ENCODE data around the gene EMC8.
A peak's percentile ranks its signal among the peaks of the same experiment; 100 is the strongest.
"Not testable (repeated sequence)": the region's sequence is repeated elsewhere in the genome, so short reads cannot be mapped to it uniquely, and the experiment has no call there.

EMC8 gene

GRCh38 chr16:85812031-85812807 is 12.9 kb upstream of the EMC8 start:
- DNase-seq = no peak

GRCh38 chr16:85810742-85811115 is 11.4 kb upstream of the EMC8 start:
- no peak for DNase-seq

GRCh38 chr16:85810097-85810741 is 10.9 kb upstream of the EMC8 start:
- DNase-seq = no peak

GRCh38 chr16:85809645-85810044 is 10.3 kb upstream of the EMC8 start:
- no peak for DNase-seq

GRCh38 chr16:85808926-85809325 is 9.6 kb upstream of the EMC8 start:
- DNase-seq = no peak

- DNase-seq = not testable (repeated sequence)
These were observed 8.8 kb upstream of the EMC8 start for GRCh38 chr16:85808104-85808503.

GRCh38 chr16:85807340-85807739 is 8.0 kb upstream of the EMC8 start:
- not testable (repeated sequence) for DNase-seq

GRCh38 chr16:85806539-85806938 is 7.2 kb upstream of the EMC8 start:
- no peak for DNase-seq

- no peak for DNase-seq
These were observed 6.2 kb upstream of the EMC8 start for GRCh38 chr16:85805442-85806045.

- no peak for DNase-seq
These were observed 4.2 kb upstream of the EMC8 start for GRCh38 chr16:85803570-85803969.

GRCh38 chr16:85800321-85800669 is 951 bp upstream of the EMC8 start:
- DNase-seq = peak; percentile 31

GRCh38 chr16:85798901-85799496 is 345 bp downstream of the EMC8 start:
- peak; percentile 17 for DNase-seq

GRCh38 chr16:85798283-85798776 is 1.0 kb downstream of the EMC8 start:
- DNase-seq = no peak

- no peak for DNase-seq
These were observed 2.7 kb downstream of the EMC8 start for GRCh38 chr16:85796599-85796998.

- DNase-seq = no peak
These were observed 3.2 kb downstream of the EMC8 start for GRCh38 chr16:85796152-85796551.

GRCh38 chr16:85794696-85795095 is 4.6 kb downstream of the EMC8 start:
- no peak for DNase-seq

- DNase-seq = no peak
These were observed 5.6 kb downstream of the EMC8 start for GRCh38 chr16:85793662-85794298.

GRCh38 chr16:85789773-85790172 is 9.6 kb downstream of the EMC8 start:
- no peak for DNase-seq

- DNase-seq = no peak
These were observed 10.5 kb downstream of the EMC8 start for GRCh38 chr16:85788819-85789218.

- no peak for DNase-seq
These were observed 13.4 kb downstream of the EMC8 start for GRCh38 chr16:85785927-85786326.

GRCh38 chr16:85784813-85785212 is 14.5 kb downstream of the EMC8 start:
- no peak for DNase-seq

- DNase-seq = no peak
These were observed 15.9 kb downstream of the EMC8 start for GRCh38 chr16:85783441-85783840.

GRCh38 chr16:85782451-85782850 is 16.9 kb downstream of the EMC8 start:
- no peak for DNase-seq
